Measurements from ENCODE around the gene ADORA1.

Gene ADORA1

DNA sequence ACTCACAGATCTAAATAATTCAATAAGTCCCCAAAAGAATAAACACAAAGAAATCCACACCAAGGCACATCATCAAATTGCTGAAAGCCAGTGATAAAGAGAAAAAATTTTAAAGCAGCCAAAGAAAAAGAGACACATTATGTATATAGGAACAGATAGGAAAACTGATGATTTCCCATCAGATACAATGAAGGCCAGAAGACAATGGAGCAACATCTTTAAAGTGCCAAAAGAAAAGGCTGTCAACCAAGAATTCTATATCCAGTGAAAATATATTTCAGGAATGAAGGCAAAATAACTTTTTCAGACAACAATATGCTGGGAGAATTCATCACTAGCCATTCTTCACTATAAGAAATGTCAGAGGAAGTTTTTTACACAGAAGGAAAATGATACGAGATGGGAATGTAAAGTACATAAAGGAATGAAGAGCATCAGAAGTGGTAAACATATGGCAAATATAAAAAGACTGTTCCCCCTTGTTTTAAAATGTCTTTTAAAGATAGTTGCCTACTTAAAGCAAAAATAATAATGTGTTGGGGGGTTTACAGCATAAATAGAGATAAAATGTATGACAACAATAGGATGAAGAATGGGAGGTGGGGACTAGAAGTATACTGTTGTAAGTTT is 32.4 kb upstream of the ADORA1 start:
- DNase-seq, result no peak

DNA sequence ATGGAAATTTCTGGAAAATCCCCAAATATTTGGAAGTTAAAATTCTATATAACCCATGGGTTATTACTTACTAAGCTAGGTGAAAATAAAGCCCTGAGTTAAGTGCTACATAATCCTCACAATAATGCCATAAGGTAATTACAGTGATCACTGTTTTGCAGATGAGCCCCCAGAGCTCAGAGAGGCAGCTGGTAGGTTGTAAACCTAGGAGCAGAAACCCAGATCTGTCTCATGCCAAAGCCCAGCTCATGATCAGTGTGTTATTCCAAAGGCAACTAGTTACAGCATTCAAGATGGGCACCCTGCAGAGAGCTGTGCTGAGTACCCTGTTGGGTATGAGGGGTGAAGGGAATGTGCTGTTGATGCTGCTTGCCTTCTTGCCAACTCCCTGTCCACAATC is 31.0 kb upstream of the ADORA1 start:
- DNase-seq, result no peak

DNA sequence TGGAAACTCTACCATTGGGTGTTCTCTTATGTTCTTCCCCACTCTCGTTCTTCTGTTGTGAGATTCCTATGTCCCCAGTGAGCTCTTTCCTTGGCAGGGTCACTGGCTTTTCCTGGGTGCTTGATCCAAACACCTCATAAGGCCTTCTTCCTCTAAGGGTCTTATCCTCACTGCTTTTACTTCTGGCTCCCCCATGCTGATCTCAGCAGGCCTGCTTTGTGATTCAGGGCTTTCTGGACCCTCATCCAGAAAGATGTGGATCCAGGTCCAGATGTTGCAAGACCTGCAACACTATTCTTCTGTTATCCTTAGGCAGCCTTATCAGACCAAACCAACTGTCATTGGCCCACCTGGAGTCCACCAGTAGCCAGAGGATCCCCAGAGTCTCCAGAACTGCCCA is 30.5 kb upstream of the ADORA1 start:
- no peak for DNase-seq

DNA sequence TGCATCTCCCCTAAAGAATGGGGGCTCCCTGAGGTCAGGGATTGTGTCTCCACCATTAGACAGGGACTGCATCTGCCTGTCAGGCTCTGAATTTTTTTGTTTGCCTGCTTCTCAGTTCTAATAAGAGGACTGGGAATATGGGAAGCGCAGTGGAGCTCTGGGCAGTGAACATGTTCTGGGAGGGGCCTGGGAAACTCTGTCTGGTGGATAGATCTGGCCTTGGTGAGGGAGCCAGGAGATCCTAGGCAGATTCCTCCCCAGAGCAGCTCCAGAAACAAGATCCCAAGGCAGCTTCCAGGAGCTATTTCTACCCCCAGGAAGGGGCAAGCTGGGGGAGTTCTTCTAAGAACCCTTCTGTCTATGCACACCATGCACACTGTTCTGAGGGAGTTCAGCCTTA is 29.1 kb upstream of the ADORA1 start:
- no peak for DNase-seq

DNA sequence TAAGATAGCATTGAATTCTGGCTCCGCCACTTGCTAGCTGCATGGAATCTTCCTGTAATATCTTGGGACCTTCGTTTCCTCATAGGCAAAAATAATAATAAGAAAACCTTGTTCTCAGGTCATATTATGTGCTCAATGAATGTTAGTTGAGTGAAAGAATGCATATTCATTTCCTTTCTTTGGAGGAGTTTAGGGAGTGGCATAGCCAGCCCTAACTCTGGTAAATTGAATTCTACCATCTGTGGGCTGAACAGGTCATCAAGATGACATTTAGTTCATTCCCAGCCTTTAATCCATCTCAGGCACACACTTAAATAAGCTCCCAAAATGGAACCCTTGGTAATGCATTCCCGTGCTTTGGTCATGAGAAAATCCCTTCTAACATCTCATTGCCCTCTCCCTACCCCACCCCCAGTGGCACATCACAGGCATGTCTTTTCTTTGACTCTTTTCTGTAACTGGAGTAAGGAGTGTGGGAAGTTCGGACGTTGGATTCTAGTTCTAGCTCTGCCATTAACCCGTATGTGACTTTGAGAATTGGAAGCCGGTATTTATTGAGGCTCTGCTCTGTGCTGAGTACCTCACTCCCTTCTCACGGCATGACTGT is 28.5 kb upstream of the ADORA1 start:
- DNase-seq, result no peak

DNA sequence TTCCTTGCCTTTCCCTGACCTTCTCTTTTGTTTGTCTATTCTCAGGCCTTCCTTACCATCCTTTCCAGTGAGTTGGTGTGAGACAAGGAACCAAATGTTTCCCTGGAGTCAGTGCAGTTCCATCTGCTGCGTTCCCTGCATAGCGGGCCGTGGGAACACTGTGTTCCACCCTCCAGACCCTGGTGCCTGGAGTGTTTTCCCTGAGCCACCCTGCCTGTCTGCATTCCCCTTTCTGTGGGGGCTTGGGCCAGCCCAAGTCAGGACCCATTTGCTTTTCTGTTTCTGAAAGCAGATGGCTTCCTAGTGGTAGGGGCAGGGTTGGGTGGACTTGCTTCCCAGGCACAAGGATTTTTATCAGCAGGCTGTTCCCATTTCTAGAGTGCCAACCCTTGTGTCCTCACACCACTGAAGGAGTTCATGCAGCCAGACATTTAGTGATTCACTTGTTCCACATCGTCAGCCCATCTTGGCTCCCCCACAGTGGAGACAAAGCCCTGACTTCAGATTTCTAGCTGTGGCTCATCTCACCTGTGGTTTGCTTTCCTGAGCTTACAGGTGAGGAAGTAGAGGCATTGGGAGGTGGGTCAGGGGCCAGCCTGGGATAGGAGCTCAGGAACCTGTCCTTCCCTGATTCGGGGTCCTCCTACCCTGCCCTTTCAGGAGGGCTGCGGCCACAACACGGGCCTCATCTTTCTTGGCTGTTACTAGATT is 27.6 kb upstream of the ADORA1 start:
- no peak for DNase-seq

DNA sequence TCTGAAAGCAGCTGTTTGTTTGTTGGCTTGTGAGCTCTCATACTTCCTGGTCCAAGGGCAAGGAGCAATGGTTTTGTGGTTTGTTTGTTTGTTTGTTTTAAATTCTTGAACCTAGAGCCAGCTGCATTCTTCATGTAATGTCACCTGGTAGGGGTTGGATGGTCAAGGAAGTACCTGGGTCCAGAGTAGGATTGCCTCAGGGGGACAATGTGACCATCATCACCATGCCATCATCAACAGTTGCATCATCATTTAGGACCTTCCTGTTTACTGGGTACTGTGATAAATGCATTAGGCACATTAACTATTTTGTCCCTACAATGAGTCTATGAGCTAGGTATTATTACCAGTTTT is 27.0 kb upstream of the ADORA1 start:
- no peak for DNase-seq

DNA sequence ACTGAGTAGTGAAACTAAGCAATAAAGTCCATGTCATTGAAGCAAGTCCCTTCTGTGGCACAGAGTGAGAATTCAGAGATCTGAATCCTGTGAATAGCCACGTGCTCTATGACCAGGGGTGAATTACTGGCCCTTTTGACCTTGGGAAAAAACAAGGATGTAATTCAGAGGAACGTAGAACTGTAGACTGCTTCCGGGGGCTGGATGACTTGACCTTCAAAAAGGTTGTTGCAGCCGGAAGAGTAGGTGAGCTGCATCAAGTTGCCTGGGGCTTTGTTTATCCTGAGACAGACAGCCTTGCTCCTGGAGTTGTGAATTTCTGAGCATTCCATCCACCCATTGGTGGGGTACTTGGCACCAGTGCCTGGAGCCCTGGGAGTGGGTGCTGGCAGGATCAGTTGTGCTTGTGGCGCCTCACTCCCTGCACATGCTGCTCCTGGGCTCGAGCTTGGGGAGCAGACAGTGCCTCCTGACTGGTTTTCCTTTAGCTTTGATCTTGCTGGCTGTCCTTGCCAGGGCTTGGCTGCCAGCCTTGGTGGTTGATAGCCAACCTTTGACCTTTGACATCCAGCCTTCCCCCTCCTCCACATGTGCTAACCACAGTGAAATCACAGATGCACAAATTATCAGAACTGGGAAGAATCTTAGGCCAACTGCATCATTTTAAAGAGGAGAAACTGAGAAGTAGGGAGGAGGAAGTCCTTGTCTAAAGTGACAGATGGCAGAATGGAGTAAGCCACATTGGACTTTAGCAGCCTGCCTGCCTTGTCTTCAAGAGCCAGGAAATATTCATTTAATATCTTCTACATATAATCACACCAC is 25.5 kb upstream of the ADORA1 start:
- DNase-seq, result no peak

DNA sequence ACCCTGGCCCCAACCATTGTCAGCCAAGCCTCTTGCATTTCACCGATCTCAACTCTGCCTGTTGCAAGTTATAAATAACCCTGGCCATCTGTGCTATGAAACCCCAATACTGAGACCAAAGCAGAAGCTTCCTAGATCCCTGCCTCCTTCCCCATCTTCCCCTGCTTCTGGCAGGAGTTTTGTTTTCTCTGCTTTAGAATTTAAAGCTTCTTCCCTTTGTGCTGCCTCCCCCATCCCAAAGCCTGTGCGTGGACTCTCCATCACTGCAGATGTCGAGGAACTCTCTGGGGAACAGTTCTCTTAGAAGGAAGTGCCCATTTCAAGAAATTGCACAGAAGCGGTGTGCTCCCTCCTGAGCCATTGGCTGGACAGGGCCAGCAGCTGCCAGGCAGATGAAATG is 24.3 kb upstream of the ADORA1 start:
- DNase-seq, result no peak

DNA sequence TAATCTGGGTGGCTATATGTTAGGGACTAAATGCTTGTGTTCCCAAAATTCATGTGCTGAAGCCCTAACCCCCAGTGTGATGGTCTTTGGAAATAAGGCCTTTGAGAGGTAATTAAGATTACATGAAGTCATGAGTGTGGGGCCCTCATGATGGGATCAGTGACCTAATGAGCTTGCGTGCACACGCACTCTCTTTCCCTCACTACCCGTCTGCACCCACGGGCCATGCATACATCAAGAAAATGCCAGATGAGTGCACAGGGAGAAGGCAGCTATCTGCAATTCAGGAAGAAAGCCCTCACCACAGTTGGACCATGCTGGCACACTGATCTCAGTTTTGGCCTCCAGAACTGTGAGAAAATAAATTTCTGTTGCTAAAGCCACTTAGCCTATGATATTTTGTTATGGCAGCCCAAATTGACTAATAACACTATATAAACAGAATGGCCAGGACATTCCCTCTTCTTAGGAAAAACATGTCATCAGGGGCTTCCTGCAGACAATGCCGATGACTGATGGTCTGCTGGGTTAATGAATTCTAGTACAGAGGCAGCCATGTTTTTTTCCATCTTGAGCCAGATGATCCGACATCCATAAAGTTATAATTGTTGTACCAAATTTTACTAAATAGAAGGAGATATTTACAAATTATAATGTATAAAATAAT is 23.6 kb upstream of the ADORA1 start:
- no peak for DNase-seq

DNA sequence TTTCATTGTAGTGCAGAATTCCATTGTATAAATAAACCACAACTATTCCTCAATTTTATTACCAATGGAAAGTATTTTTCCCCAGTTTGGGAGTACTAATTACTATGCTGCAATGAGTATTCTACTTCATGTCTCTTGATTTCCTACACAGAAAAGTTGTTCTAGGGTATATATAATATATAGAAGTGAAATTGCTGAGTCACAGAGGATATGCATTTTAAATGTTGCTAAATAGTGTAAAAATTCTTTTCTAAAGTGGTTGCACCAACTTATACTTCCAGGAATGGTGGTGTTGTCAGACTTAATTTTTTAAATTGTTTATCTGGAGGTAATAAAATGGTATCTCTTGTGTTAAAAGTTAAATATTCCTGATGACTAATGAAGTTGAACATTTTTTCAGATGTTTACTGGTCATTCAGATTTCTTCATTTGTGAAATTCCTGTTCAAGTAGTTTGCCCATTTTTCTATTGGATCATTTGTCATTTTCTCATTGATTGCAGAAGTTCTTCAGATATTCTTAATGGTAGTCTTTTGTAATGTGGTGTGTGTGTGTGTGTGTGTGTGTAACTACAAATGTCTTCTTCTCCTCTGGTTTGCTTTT is 22.6 kb upstream of the ADORA1 start:
- DNase-seq, result no peak

DNA sequence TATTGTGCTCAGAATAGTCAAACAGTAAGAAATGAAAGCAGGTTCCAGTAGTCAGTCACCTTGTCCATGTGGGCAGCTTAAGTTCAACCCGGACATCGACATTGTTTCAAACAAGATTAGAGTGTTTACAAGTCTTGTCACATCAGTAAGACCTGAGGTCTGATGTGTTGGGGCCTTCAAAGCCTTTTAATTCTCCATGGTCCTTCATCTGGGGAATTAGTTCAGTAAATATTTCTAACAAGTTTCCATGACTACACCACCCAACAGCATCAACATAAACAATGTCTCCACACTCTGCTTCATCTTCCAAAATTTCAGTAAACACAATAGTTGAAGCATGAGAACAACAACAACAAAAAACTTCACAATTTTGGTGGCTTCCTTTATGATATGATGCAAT is 15.1 kb upstream of the ADORA1 start:
- DNase-seq, result no peak

DNA sequence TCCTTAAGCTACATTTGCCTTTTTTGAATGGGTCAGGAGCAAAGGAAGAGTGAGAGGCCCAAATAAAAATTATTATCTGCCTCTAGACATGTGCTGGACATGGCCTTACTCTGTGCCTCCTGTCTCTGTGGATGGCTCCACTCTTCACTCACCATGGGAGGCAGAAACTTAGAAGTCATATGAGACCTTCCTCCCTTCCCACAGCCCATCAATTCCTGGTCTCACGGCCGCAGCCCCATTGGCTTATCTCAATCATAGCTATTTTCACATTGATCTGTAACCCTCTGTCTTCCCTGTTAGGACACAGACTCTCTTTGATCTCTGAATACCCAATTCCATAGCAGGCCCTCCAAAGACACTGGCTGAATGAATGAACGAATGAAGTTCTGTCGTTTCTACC is 14.2 kb upstream of the ADORA1 start:
- DNase-seq, result no peak

DNA sequence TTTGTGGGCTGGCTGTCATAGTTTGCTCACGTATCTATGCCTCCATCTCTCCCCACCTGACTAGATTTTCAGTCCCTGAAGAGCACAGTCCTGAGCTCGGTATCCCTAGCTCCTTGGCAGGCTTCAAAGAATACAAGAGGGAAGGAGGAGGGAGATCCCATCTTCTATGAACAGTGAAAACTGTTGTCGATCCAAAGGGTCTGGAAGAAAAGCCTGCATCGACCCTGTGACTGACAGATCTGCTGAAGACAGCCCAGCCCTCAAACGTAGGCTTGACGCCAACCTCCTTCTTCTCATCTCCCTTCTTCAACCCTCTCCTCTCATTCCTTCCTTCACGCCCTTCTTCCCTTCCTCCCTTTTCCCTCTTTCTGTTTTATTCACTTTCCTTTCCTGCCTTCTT is 13.3 kb upstream of the ADORA1 start:
- DNase-seq, result no peak

DNA sequence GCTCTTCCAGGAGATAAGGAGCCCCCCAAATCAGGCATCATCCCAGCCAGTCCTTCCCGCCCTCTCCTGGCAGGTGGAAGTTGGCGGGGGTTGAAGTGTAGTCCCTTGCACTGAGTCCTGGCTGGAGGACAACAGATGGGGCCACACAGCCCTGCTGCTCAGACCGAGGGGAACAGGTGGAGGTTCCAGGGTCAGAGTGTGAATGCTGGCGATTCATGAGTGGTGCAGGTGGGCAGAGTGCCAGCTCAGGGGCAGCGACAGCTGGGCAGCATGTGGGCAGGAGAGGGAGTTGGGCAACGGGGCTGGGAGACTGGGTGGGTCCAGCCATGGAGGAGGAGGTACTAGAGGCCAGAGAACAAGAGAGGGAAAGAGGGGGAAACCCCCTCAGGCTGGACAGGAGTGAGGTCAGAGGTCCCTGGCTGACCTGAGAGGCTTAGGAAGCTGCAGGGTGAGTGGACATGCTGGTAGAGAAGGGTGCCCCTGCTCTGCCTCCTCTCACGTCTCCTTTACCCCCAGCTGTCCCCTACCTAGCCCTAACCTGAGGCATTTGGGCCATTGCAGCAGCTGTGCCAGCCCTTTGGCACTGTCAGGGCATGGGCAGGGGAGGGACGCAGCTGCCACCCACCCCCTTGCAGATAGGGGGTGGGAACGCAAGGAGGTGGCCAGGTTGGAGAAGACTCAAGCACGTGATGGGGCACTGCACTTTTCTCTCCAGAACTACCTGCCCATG is 11.3 kb upstream of the ADORA1 start:
- DNase-seq, result no peak

DNA sequence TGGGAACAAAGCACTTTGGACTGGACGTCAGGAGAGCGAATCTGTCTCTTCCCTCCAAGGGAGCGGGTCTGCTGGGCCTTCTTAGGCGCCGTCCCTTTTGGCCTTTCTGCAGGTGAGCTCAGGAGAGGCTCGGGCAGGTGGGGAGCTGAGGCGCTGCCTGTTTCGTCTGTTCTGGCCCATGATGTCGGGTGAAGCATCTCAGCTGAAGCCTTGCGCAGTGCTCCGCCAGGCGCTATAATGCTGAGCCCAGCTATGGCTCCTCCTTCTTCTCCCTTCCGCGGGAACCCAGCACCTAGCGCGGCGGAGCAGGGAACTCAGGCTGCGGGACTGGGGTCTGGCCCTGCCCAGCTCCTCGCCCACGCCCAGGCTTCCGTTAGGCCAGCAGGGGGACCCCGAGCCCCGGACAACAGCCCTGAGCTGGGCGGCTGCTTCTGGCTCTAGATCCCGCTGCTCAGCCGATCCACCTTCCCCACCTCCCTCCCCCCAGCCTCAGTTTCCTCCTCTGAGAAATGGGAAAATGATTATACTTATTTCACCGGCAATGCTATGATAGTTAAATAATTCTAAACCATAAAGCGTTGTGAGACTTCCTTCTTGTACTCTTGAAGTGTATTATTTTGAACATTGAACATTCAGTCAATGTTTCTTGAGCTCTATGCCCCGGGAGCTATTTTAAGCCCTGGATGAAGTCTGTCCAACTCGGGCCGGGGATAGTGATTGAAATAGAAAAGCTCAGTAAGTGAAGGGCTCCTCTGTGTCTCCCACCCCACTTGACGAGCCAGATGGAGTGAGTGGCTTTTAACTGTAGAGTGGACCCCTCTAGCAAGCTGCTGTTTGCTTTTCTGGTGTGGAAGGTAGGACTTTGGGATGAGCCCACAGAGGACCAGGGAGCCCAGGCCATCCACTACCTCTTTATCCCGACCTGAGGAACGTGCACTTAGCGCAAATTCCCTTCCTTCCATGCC is 9.6 kb upstream of the ADORA1 start:
- no peak for DNase-seq

DNA sequence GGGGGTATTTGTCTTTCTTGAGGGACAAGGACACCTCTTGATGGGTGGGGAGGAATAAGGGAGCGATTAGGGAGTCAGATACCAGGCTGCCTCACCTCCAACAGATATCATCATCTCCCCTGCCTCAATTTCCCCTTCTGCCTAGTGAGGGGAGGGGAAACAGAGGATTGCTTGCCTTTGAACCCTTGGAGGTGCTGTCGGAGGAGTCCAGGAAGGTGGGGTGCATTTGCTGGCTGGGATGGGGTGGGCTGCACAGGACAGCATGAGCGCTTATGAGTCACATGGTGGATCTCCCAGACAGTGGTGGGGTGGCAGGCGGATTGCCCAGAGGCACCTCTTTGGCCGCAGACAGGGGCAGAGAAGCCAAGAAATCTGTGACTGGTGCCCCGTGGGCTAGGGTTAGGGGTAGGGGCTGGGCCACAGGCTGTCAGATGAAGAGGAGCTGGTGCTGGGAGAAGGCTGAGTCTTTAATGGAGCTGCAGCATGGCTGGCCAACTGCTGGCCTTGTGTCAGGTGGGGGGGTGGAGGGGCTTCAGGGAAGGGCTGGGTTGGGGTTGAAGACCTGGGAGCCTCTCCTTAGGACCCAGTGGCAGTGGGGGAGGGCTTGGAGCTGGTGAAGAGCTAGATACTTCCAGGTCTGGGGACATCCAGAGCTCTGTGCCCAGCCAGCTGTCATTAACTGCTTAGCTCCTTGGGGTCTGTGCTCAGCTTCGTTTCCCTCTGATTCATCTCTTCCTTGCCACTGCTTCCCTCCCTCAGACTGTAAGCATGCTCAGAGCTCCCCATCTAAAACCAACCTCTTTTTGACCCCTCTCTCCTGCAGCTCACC is 7.0 kb upstream of the ADORA1 start:
- DNase-seq, result no peak

DNA sequence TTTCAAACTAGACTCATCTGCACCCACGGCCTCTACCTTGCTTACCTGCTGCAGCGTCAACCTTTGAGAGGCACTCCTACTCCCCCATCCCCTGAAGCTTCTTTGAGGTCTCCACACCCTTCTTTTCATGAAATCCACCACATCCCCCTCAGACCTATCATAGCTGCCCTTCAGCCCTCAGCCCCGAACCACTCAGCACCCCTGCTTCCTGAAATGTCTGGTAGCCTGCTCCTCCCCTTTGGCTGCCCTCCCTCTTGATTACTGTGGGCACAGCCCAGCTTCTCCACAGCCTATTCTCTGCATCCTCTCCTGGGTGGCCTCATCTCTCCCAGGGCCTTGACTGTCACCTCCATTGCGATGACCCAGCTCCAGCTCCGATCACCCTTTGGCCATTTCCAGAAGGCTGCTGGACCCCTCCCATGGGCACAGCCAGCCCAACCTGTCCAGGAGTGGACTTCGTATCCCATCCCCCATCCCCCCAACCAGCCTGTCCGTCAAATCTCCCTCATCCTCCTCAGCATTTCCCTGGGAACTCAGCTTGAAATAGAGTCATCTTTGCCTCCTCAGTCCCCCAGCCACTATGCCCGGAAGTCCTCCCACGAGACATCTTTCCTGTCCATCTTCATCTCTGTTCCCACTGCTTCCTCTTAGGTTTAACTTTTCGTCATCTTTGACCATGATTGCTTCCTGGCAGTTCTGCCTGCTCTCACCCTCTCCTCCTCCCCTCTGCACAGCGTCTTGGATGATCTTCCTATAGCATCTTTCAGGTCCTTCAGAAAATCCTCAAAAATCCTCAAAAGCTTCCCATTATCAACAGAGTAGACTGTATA is 6.1 kb upstream of the ADORA1 start:
- DNase-seq, result no peak

DNA sequence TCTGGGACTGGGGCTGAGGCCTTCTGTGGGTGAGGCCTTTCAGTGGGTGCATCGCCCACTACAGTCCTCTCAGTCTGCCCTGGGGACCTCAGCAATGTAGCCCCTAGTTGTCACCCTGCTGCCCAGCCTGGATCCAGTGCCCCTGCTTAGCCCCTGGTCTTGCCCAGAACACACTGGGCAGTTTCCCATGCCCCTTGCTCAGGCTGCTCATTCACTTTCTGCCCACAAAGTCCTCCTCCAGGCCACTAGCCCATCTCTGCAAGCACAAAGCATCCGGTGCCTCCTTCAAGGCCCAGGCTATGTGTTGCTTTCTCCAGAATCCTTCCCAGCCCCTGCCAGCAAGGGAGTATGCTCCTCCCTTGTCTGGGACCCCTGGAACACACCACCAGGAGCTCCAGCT is 5.4 kb upstream of the ADORA1 start:
- DNase-seq, result no peak

All from activated CD4-positive, alpha-beta T cell treated with anti-CD3 and anti-CD28 coated beads, Interleukin-2, amount 50 U/mL, for 4 hours (primary cell).